HFF-Myc (cell line): ENCODE data around the gene RAB3GAP2.

ENCODE experiments used
- DNase-seq: peaks from one replicate; pipeline ENCODE4 v3.0.0-alpha.2; 2011; ENCODE audit warnings: low read depth; ENCODE audit errors: extremely low read depth
- H3K4me3 ChIP-seq: replicated peaks from 2 replicates; pipeline ENCODE4 v1.5.1; 2011; ENCODE audit warnings: low read depth, mild to moderate bottlenecking, control low read depth, low read length
- TF ChIP-seq, protein P1 (sequence below): IDR thresholded peaks from 2 replicates; pipeline ENCODE4 v1.5.1; 2012; ENCODE audit warnings: mild to moderate bottlenecking, low read depth, low read length, control low read depth; ENCODE audit errors: missing control alignments

Gene RAB3GAP2

DNA sequence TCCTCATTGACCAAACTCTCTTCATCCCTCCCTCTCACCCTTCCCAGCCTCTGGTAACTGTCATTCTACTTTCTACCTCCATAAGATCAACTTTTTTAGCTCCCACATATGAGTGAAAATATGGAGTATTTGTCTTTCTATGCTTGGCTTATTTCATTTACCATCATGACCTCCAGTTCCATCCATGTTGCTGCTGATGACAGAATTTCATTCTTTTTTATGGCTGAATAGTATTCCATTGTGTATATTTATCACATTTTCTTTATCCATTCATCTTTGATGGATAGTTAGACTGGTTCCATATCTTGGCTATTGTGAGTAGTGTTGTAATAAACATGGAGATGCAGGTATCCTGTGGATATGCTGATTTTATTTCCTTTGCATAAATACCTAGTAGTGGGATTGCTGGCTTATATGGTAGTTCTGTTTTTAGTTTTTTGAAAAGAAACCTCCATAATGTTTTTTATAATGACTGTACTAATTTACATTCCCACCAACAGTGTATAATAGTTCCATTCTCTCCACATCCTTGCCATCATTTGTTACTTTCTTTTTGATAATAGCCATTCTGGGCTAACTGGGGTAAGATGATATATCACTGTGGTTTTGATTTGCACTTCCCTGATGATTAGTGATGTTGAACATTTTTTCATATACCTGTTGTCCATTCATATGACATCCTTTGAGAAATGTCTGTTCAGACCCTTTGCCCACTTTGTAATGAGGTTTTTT lies 142.6 kb downstream of the RAB3GAP2 start:
- no peak for DNase-seq
- no peak overlapping the region for H3K4me3 ChIP-seq
- TF ChIP-seq, protein P1, sequence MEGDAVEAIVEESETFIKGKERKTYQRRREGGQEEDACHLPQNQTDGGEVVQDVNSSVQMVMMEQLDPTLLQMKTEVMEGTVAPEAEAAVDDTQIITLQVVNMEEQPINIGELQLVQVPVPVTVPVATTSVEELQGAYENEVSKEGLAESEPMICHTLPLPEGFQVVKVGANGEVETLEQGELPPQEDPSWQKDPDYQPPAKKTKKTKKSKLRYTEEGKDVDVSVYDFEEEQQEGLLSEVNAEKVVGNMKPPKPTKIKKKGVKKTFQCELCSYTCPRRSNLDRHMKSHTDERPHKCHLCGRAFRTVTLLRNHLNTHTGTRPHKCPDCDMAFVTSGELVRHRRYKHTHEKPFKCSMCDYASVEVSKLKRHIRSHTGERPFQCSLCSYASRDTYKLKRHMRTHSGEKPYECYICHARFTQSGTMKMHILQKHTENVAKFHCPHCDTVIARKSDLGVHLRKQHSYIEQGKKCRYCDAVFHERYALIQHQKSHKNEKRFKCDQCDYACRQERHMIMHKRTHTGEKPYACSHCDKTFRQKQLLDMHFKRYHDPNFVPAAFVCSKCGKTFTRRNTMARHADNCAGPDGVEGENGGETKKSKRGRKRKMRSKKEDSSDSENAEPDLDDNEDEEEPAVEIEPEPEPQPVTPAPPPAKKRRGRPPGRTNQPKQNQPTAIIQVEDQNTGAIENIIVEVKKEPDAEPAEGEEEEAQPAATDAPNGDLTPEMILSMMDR: no peak

- DNase-seq: no peak
- no peak overlapping the region for H3K4me3 ChIP-seq
- TF ChIP-seq, protein P1: no peak
These were observed 145.2 kb downstream of the RAB3GAP2 start for GRCh38 chr1:220127076-220127475.

- DNase-seq: no peak
- TF ChIP-seq, protein P1: no peak
- no peak overlapping the region for H3K4me3 ChIP-seq
These were observed 147.7 kb downstream of the RAB3GAP2 start for GRCh38 chr1:220124542-220124941.

GRCh38 chr1:220123889-220124288 lies 148.4 kb downstream of the RAB3GAP2 start:
- no peak for DNase-seq
- no peak overlapping the region for H3K4me3 ChIP-seq
- TF ChIP-seq, protein P1: peak; percentile 46

- H3K4me3 ChIP-seq: no peak overlapping the region
- TF ChIP-seq, protein P1: no peak
- no peak for DNase-seq
These were observed 149.2 kb downstream of the RAB3GAP2 start for GRCh38 chr1:220123066-220123465.

- no peak for DNase-seq
- no peak overlapping the region for H3K4me3 ChIP-seq
- TF ChIP-seq, protein P1: no peak
These were observed 150.3 kb downstream of the RAB3GAP2 start for GRCh38 chr1:220121791-220122530.
